GM23338 (cell line): ENCODE data around the gene KYAT1. TPM values are rescaled to one million over a fixed set of nuclear protein-coding genes. Genes with fewer than 3 reads are reported as not detected.

ENCODE experiments used
- ATAC-seq: fragments of 200-7000 bp; cut with Tn5 transposase; 3 replicates; pipeline ENCODE4 v1.9.1; 2020
- DNase-seq: peaks from one replicate; pipeline ENCODE4 v3.0.0-alpha.2; 2015; ENCODE audit warnings: low spot score
- H2AFZ ChIP-seq: fragments of 200-600 bp; sonication (generic); 2 replicates; pipeline ENCODE4 v1.8.0; 2016; ENCODE audit warnings: antibody characterized with exemption, mild to moderate bottlenecking, moderate library complexity
- H3F3A ChIP-seq: fragments of 200-600 bp; sonication (generic); replicated peaks from 2 replicates; pipeline ENCODE4 v1.8.0; 2017; ENCODE audit warnings: antibody characterized with exemption, mixed run types, low read depth
- H3K27ac ChIP-seq: fragments of 200-600 bp; sonication (generic); 2 replicates; pipeline ENCODE4 v1.6.1; 2016; ENCODE audit warnings: low read depth
- H3K27me3 ChIP-seq: fragments of 200-600 bp; sonication (generic); 2 replicates; pipeline ENCODE4 v1.8.0; 2016; ENCODE audit warnings: mild to moderate bottlenecking, mixed run types, moderate library complexity; ENCODE audit not compliant: insufficient read depth
- H3K36me3 ChIP-seq: fragments of 200-600 bp; sonication (generic); 2 replicates; pipeline ENCODE4 v1.8.0; 2016; ENCODE audit warnings: mild to moderate bottlenecking; ENCODE audit not compliant: insufficient read depth
- H3K4me1 ChIP-seq: fragments of 200-600 bp; sonication (generic); 2 replicates; pipeline ENCODE4 v1.8.0; 2016; ENCODE audit warnings: mild to moderate bottlenecking, moderate library complexity; ENCODE audit not compliant: insufficient read depth
- H3K4me2 ChIP-seq: fragments of 200-600 bp; sonication (generic); 2 replicates; pipeline ENCODE4 v1.7.1; 2017; ENCODE audit warnings: mixed run types
- H3K4me3 ChIP-seq: fragments of 200-600 bp; sonication (generic); 2 replicates; pipeline ENCODE4 v1.6.1; 2016; ENCODE audit warnings: mixed run types
- H3K79me2 ChIP-seq: fragments of 200-600 bp; sonication (generic); replicated peaks from 2 replicates; pipeline ENCODE4 v1.8.0; 2017; ENCODE audit warnings: mild to moderate bottlenecking; ENCODE audit not compliant: insufficient read depth
- H3K9me2 ChIP-seq: fragments of 200-600 bp; sonication (generic); 2 replicates; pipeline ENCODE4 v1.8.0; 2017; ENCODE audit not compliant: insufficient read depth
- H4K20me1 ChIP-seq: fragments of 200-600 bp; sonication (generic); replicated peaks from 2 replicates; pipeline ENCODE4 v1.8.0; 2017; ENCODE audit warnings: mild to moderate bottlenecking; ENCODE audit not compliant: insufficient read depth
- H3K27ac Mint-ChIP-seq: 2 replicates; pipeline ENCODE4 v1.8.0; 2020; ENCODE audit warnings: inconsistent platforms, mild to moderate bottlenecking, moderate library complexity, mixed read lengths
- H3K27me3 Mint-ChIP-seq: 3 replicates; pipeline ENCODE4 v1.8.0; 2022; ENCODE audit warnings: low read depth, mild to moderate bottlenecking, moderate library complexity, mixed read lengths, inconsistent platforms; ENCODE audit not compliant: insufficient read depth, poor library complexity
- H3K36me3 Mint-ChIP-seq: 3 replicates; pipeline ENCODE4 v1.8.0; 2021; ENCODE audit warnings: low read depth, mild to moderate bottlenecking, inconsistent platforms, moderate library complexity, mixed read lengths
- H3K4me1 Mint-ChIP-seq: 3 replicates; pipeline ENCODE4 v1.8.0; 2020; ENCODE audit warnings: mild to moderate bottlenecking, inconsistent platforms, mixed read lengths
- H3K4me3 Mint-ChIP-seq: 3 replicates; pipeline ENCODE4 v1.8.0; 2021; ENCODE audit warnings: moderate library complexity, mild to moderate bottlenecking, inconsistent platforms, mixed read lengths
- H3K9me3 Mint-ChIP-seq: 3 replicates; pipeline ENCODE4 v1.8.0; 2020; ENCODE audit warnings: moderate library complexity, mild to moderate bottlenecking, inconsistent platforms, mixed read lengths
- CTCF ChIP-seq, 2 experiments: fragments of 200-600 bp in 1 of 2; sonication (generic) in 1 of 2; conservative IDR thresholded peaks; 2 replicates each; pipeline versions ENCODE4 v1.5.1 to v1.6.1; 2016 to 2017; ENCODE audit warnings: antibody characterized with exemption in 2 of 2, low read depth in 2 of 2, mild to moderate bottlenecking in 2 of 2, moderate library complexity in 1 of 2
- ETS1 ChIP-seq: IDR thresholded peaks from 2 replicates; pipeline ENCODE4 v1.6.1; 2016; ENCODE audit warnings: antibody characterized with exemption
- EZH2 ChIP-seq: fragments of 200-600 bp; sonication (generic); IDR thresholded peaks from one replicate; pipeline ENCODE4 v1.8.0; 2017; ENCODE audit warnings: antibody characterized with exemption, mild to moderate bottlenecking, low read depth; ENCODE audit not compliant: unreplicated experiment
- EZH2phosphoT487 ChIP-seq: fragments of 200-600 bp; sonication (generic); IDR thresholded peaks from one replicate; pipeline ENCODE4 v1.8.1; 2018; ENCODE audit warnings: antibody characterized with exemption; ENCODE audit not compliant: unreplicated experiment
- JUNB ChIP-seq: IDR thresholded peaks from one replicate; pipeline ENCODE4 v1.6.1; 2016; ENCODE audit warnings: antibody characterized with exemption; ENCODE audit not compliant: unreplicated experiment
- POLR2AphosphoS5 ChIP-seq: IDR thresholded peaks from 2 replicates; pipeline ENCODE4 v1.6.1; 2016; ENCODE audit warnings: antibody characterized with exemption, low read depth
- REST ChIP-seq: IDR thresholded peaks from one replicate; pipeline ENCODE4 v1.6.1; 2018; ENCODE audit warnings: antibody characterized with exemption; ENCODE audit not compliant: unreplicated experiment
- ZNF114 ChIP-seq: fragments of 250-450 bp; sonication (Bioruptor Pico); IDR thresholded peaks from 2 replicates; pipeline ENCODE4 v1.5.0; 2020; ENCODE audit warnings: mild to moderate bottlenecking, moderate library complexity
- ZNF331 ChIP-seq: fragments of 250-450 bp; sonication (Bioruptor Pico); IDR thresholded peaks from 2 replicates; pipeline ENCODE4 v1.5.0; 2020; ENCODE audit warnings: low read depth, mild to moderate bottlenecking, moderate library complexity
- polyA plus RNA-seq: library from polyadenylated mRNA; unstranded; fragments of >200 nt; fragmentation: Nextera tagmentation; extraction: Ambion mirVana; gene quantifications from 2 replicates; pipeline ENCODE4 v1.2.1, GENCODE V29; 2016
- total RNA-seq: library from RNA; depleted of rRNA; stranded (reverse); fragments of >200 nt; shearing (Covaris generic); gene quantifications from 2 replicates; pipeline ENCODE4 v1.2.3, GENCODE V29; 2014

Gene KYAT1
- total and polyA plus RNA-seq, 2 experiments from 2014 or later, result 26.1 to 34.0 TPM

DNA sequence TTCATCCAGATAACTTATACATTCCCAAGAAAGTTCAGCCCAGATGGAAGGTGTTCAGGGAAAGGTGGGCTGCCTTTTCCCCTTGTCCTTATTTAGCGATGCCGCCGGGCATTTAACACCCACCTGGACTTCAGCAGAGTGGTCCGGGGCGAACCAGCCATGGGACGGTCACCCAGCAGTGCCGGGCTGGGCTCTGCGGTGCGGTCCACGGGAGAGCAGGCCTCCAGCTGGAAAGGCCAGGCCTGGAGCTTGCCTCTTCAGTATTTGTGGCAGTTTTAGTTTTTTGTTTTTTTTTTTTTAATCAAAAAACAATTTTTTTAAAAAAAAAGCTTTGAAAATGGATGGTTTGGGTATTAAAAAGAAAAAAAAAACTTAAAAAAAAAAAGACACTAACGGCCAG is 35.0 kb upstream of the KYAT1 start:
- Histone ChIP-seq H3K27me3 (no peaks in the 10 kb centered on the region), H3K36me3 (no peaks in the 10 kb centered on the region; the same call in 1 of the 2 replicates), H2AFZ (no peak overlapping the region), H3K4me2 (no peak overlapping the region), H3F3A (0 out of 2 replicates have a peak, but pooled peaks cover 3% of the 10 kb centered on the region), H4K20me1 (peaks cover 7% of the 10 kb centered on the region; the same call in 1 of the 2 replicates), H3K27ac (no peak overlapping the region), H3K9me2 (no peaks in the 10 kb centered on the region), H3K4me1 (peaks cover 11% of the 10 kb centered on the region), H3K79me2 (peaks cover 9% of the 10 kb centered on the region), H3K4me3 (no peak overlapping the region)
- Mint-ChIP-seq H3K9me3 (no peaks in the 10 kb centered on the region), H3K4me1 (peaks cover 31% of the 10 kb centered on the region), H3K4me3 (no peak overlapping the region), H3K27ac (no peak overlapping the region; the same call in 1 of the 2 replicates), H3K27me3 (peaks cover 12% of the 10 kb centered on the region), H3K36me3 (peaks cover 41% of the 10 kb centered on the region)
- ATAC-seq, result no peak
- TF ChIP-seq EZH2phosphoT487 (no peak), ZNF114 (CRISPR knock-in tag) (no peak), ZNF331 (CRISPR knock-in tag) (no peak), JUNB (no peak), EZH2 (no peak)
- DNase-seq, result no peak

- H3K9me2 ChIP-seq, result no peaks in the 10 kb centered on the region
- peaks cover 11% of the 10 kb centered on the region for H3K79me2 ChIP-seq
- H3F3A ChIP-seq, result no peaks in the 10 kb centered on the region
- no peaks in the 10 kb centered on the region; the same call in 1 of the 2 replicates for H3K36me3 ChIP-seq
- ATAC-seq, result no peak
- H3K27ac ChIP-seq, result no peak overlapping the region
- Mint-ChIP-seq H3K27ac (no peak overlapping the region), H3K9me3 (no peaks in the 10 kb centered on the region), H3K4me1 (peaks cover 32% of the 10 kb centered on the region), H3K36me3 (peaks cover 41% of the 10 kb centered on the region), H3K27me3 (peaks cover 12% of the 10 kb centered on the region), H3K4me3 (no peak overlapping the region)
- no peak overlapping the region for H2AFZ ChIP-seq
- H3K27me3 ChIP-seq, result no peaks in the 10 kb centered on the region
- H4K20me1 ChIP-seq, result peaks cover 7% of the 10 kb centered on the region; the same call in 1 of the 2 replicates
- no peak for DNase-seq
- no peak overlapping the region for H3K4me3 ChIP-seq
- H3K4me1 ChIP-seq, result peaks cover 11% of the 10 kb centered on the region
- no peak overlapping the region for H3K4me2 ChIP-seq
- TF ChIP-seq POLR2AphosphoS5, result no peak
- TF ChIP-seq EZH2phosphoT487, result no peak
- no peak for TF ChIP-seq CTCF (conservative IDR thresholded peaks at IDR 0.05; ENCODE audit: low read depth in 2 of 2)
- TF ChIP-seq ZNF331 (CRISPR knock-in tag), result no peak
- no peak for TF ChIP-seq REST
- TF ChIP-seq ETS1, result no peak
- TF ChIP-seq EZH2, result no peak
Observed at GRCh38 chr9:128916204-128916603, 34.5 kb upstream of the KYAT1 start.
